Sigmoid colon (tissue), 7 donors: ENCODE data around the gene SLPI. TPM values are rescaled to one million over a fixed set of nuclear protein-coding genes. Genes with fewer than 3 reads are reported as not detected.

Experiments used
- DNase-seq: peaks from one replicate; pipeline ENCODE4 v3.0.0-alpha.2; 2019
- H3K27ac ChIP-seq, 4 donors: fragments of 200-600 bp; sonication (generic); one replicate each; pipeline ENCODE4 v1.5.1; 2016 to 2019; ENCODE audit warnings: mild to moderate bottlenecking in 1 of 4
- H3K27me3 ChIP-seq, 3 donors: fragments of 200-600 bp; sonication (generic); one replicate each; pipeline ENCODE4 v1.5.1; 2019; ENCODE audit warnings: mild to moderate bottlenecking in 1 of 3
- H3K36me3 ChIP-seq, 4 donors: fragments of 200-600 bp; sonication (generic); one replicate each; pipeline ENCODE4 v1.5.1; 2016 to 2019
- H3K4me1 ChIP-seq, 4 donors: fragments of 200-600 bp; sonication (generic); one replicate each; pipeline ENCODE4 v1.5.1; 2017 to 2019
- H3K4me3 ChIP-seq, 4 donors: fragments of 200-600 bp; sonication (generic); one replicate each; pipeline ENCODE4 v1.5.1; 2017 to 2019; ENCODE audit warnings: mild to moderate bottlenecking in 2 of 4, moderate library complexity in 1 of 4
- H3K9me3 ChIP-seq, 4 donors: fragments of 200-600 bp in 3 of 4; sonication (generic) in 3 of 4; one replicate each; pipeline versions ENCODE4 v1.5.1 to v1.6.1; 2013 to 2019
- CTCF ChIP-seq, 4 experiments: fragments of 450-650 bp in 3 of 4; fragments of 200-600 bp in 1 of 4; IDR thresholded peaks; one replicate each; pipeline ENCODE4 v1.5.1; 2016 to 2019; ENCODE audit warnings: antibody characterized with exemption in 4 of 4, mild to moderate bottlenecking in 3 of 4, moderate library complexity in 2 of 4
- EP300 ChIP-seq, 4 donors: sonication (generic); formaldehyde crosslinking; IDR thresholded peaks; one replicate each; pipeline ENCODE4 v1.6.1; 2017; ENCODE audit warnings: antibody characterized with exemption in 4 of 4
- POLR2A ChIP-seq, 2 donors: fragments of 450-650 bp; IDR thresholded peaks; one replicate each; pipeline ENCODE4 v1.6.1; 2016; ENCODE audit warnings: antibody characterized with exemption in 2 of 2, mild to moderate bottlenecking in 2 of 2, moderate library complexity in 2 of 2
- POLR2AphosphoS5 ChIP-seq, 4 donors: sonication (generic); formaldehyde crosslinking; IDR thresholded peaks; one replicate each; pipeline ENCODE4 v1.6.1; 2017; ENCODE audit warnings: antibody characterized with exemption in 4 of 4
- WGBS, 2 donors: extraction: QIAGEN DNeasy Blood & Tissue Kit; methylation state at CpG; one replicate each; pipeline ENCODE4 v1.1.7; 2013; 5-methylcytosine and 5-hydroxymethylcytosine counted together
- intact Hi-C: fragments of 100-400 bp; cut with DNase I; formaldehyde crosslinking; loops from one replicate; pipeline ENCODE4 v1.15.1; 2023
- polyA plus RNA-seq, 3 donors: library from polyadenylated mRNA; stranded (reverse); fragments of 200-250 nt; gene quantifications; one replicate each; pipeline ENCODE4 v1.2.3, GENCODE V29; 2013
- total RNA-seq, 4 donors: library from RNA; depleted of rRNA; stranded (reverse); fragments of >200 nt; gene quantifications; one replicate each; pipeline ENCODE4 v1.1.0, GENCODE V29; 2016
- donor health status: healthy with polysubstance abuse.
- donor health status: Bipolar disorder and iron deficiency.
- donor health status: healthy.

Gene SLPI
- 10 to 100 TPM in 3 of 4 donors, 1 to 10 TPM in 1; 2.4 to 56.9 (median 20.6) TPM for total RNA-seq
- polyA plus RNA-seq: 100 to 1,000 TPM in 1 of 3 donors, 10 to 100 TPM in 2; 38.8 to 234 (median 82.3) TPM

GRCh38 chr20:45254383-45255262 is at the start of gene SLPI:
TSS of gene SLPI (minus strand) at chr20:45254564. CDS start at chr20:45254543, 21 bp downstream.
- TF ChIP-seq EP300 (IDR thresholded peaks at IDR 0.05): no peak
- TF ChIP-seq POLR2AphosphoS5 (IDR thresholded peaks at IDR 0.05): no peak
- TF ChIP-seq POLR2A (IDR thresholded peaks at IDR 0.05): no peak
- TF ChIP-seq CTCF (IDR thresholded peaks at IDR 0.05): no peak
- no peaks in the 10 kb centered on the region for H3K9me3 ChIP-seq
- peaks cover 0 to 7% (median 0%) of the 10 kb centered on the region in 4 donors for H3K4me1 ChIP-seq
- H3K27ac ChIP-seq: peak within 1 kb of the TSS in 2 of 4 donors; percentile 20 to 59
- WGBS, 2 donors: 35 to 49% methylated on average over 7 of the region's 7 CpGs
- peaks cover 0 to 3% (median 0%) of the 10 kb centered on the region in 3 donors for H3K27me3 ChIP-seq
- intact Hi-C loops: no loop called here
- no peaks in the 10 kb centered on the region for H3K36me3 ChIP-seq
- DNase-seq: peak; percentile 72
- no peak within 1 kb of the TSS for H3K4me3 ChIP-seq

GRCh38 chr20:45303586-45304463 is 49.5 kb upstream of the SLPI start:
- H3K27me3 ChIP-seq: peaks cover 5 to 41% (median 26%) of the 10 kb centered on the region in 3 donors
- TF ChIP-seq POLR2AphosphoS5 (IDR thresholded peaks at IDR 0.05) (no peak), EP300 (IDR thresholded peaks at IDR 0.05) (no peak), POLR2A (IDR thresholded peaks at IDR 0.05) (no peak), CTCF (IDR thresholded peaks at IDR 0.05) (no peak)
- 47 to 70% methylated on average over 47 of the region's 47 CpGs for WGBS, 2 donors
- DNase-seq: no peak
- no peak overlapping the region for H3K27ac ChIP-seq
- intact Hi-C loops: no loop called here
- no peak overlapping the region for H3K4me3 ChIP-seq
- H3K36me3 ChIP-seq: no peaks in the 10 kb centered on the region
- H3K4me1 ChIP-seq: peaks cover 0 to 8% (median 3%) of the 10 kb centered on the region in 4 donors
- no peaks in the 10 kb centered on the region for H3K9me3 ChIP-seq

- no peak for DNase-seq
- peaks cover 5 to 41% (median 24%) of the 10 kb centered on the region in 3 donors for H3K27me3 ChIP-seq
- 89% methylated on average over 5 of the region's 5 CpGs for WGBS, 2 donors
Observed at GRCh38 chr20:45301824-45302271, 47.5 kb upstream of the SLPI start.

GRCh38 chr20:45300961-45301360 is 46.6 kb upstream of the SLPI start:
- H3K27me3 ChIP-seq: peaks cover 0 to 38% (median 17%) of the 10 kb centered on the region in 3 donors
- TF ChIP-seq EP300 (IDR thresholded peaks at IDR 0.05): no peak
- TF ChIP-seq POLR2A (IDR thresholded peaks at IDR 0.05): no peak
- no peak for TF ChIP-seq CTCF (IDR thresholded peaks at IDR 0.05)
- no peak for DNase-seq

More at GRCh38 chr20:45301824-45302271, 47.5 kb upstream of the SLPI start:
- Histone ChIP-seq H3K27ac (no peak overlapping the region), H3K36me3 (no peaks in the 10 kb centered on the region), H3K4me3 (no peak overlapping the region), H3K4me1 (peaks cover 0 to 7% (median 3%) of the 10 kb centered on the region in 4 donors), H3K9me3 (no peaks in the 10 kb centered on the region)
- no peak for TF ChIP-seq CTCF (IDR thresholded peaks at IDR 0.05)
- intact Hi-C loops: no loop called here

More at GRCh38 chr20:45300961-45301360, 46.6 kb upstream of the SLPI start:
- Histone ChIP-seq H3K9me3 (no peaks in the 10 kb centered on the region), H3K4me1 (no peaks in the 10 kb centered on the region), H3K4me3 (no peak overlapping the region), H3K36me3 (no peaks in the 10 kb centered on the region), H3K27ac (no peak overlapping the region)
- 46 to 55% methylated on average over 4 of the region's 4 CpGs for WGBS, 2 donors
- intact Hi-C loops: no loop called here
